Thyroid gland (tissue), 4 donors: Measurements from ENCODE around the gene SORCS2.

ENCODE experiments used
- CTCF ChIP-seq, 6 experiments: fragments of 200-600 bp in 3 of 6; fragments of 450-650 bp in 3 of 6; sonication (generic) in 3 of 6; IDR thresholded peaks; one replicate each; pipeline ENCODE4 v1.5.1; 2016 to 2019; ENCODE audit warnings: antibody characterized with exemption in 6 of 6, mild to moderate bottlenecking in 2 of 6, inconsistent platforms in 1 of 6, moderate library complexity in 1 of 6
- POLR2A ChIP-seq, 2 donors: fragments of 450-650 bp; IDR thresholded peaks; one replicate each; pipeline ENCODE4 v1.6.1; 2017; ENCODE audit warnings: antibody characterized with exemption in 2 of 2, mild to moderate bottlenecking in 2 of 2, moderate library complexity in 1 of 2

- TF ChIP-seq CTCF (IDR thresholded peaks at IDR 0.05) (no peak), POLR2A (IDR thresholded peaks at IDR 0.05) (no peak)
Observed at GRCh38 chr4:7628432-7628831, 436.1 kb downstream of the SORCS2 start.
